Measurements from ENCODE around the gene NCKAP1.
"Not testable (repeated sequence)": the region's sequence is repeated elsewhere in the genome, so short reads cannot be mapped to it uniquely, and the experiment has no call there.

The NCKAP1 gene

GRCh38 chr2:183021613-183022012 lies 16.6 kb downstream of the NCKAP1 start:
- H3K9ac ChIP-seq (ENCODE audit: low read depth, low read length): no peak overlapping the region
- H3K9me3 ChIP-seq (ENCODE audit: control insufficient read depth, insufficient read depth, low read length): no peaks in the 10 kb centered on the region
- no peak overlapping the region for H3K4me3 ChIP-seq (ENCODE audit: low read depth, low read length)
- peaks cover 2% of the 10 kb centered on the region for H3K4me1 ChIP-seq (ENCODE audit: control insufficient read depth, insufficient read depth, low read length)
- no peaks in the 10 kb centered on the region for H3K27me3 ChIP-seq (ENCODE audit: control insufficient read depth, insufficient read depth, low read length)
- no peaks in the 10 kb centered on the region for H3K36me3 ChIP-seq (ENCODE audit: control insufficient read depth, insufficient read depth, low read length)

- Histone ChIP-seq H3K4me3 (ENCODE audit: low read depth, low read length) (no peak overlapping the region), H3K4me1 (ENCODE audit: control insufficient read depth, insufficient read depth, low read length) (peaks cover 2% of the 10 kb centered on the region), H3K36me3 (ENCODE audit: control insufficient read depth, insufficient read depth, low read length) (no peaks in the 10 kb centered on the region), H3K9ac (ENCODE audit: low read depth, low read length) (no peak overlapping the region), H3K27me3 (ENCODE audit: control insufficient read depth, insufficient read depth, low read length) (no peaks in the 10 kb centered on the region), H3K9me3 (ENCODE audit: control insufficient read depth, insufficient read depth, low read length) (no peaks in the 10 kb centered on the region)
Measured at GRCh38 chr2:183019718-183020442, 18.4 kb downstream of the NCKAP1 start.

- not testable (repeated sequence) for H3K9me3 ChIP-seq (ENCODE audit: control insufficient read depth, insufficient read depth, low read length); H3K27me3 ChIP-seq (ENCODE audit: control insufficient read depth, insufficient read depth, low read length); H3K4me1 ChIP-seq (ENCODE audit: control insufficient read depth, insufficient read depth, low read length)
Measured at GRCh38 chr2:183017845-183018244, 20.4 kb downstream of the NCKAP1 start.

GRCh38 chr2:183014005-183014404 lies 24.3 kb downstream of the NCKAP1 start:
- Histone ChIP-seq H3K4me1 (ENCODE audit: control insufficient read depth, insufficient read depth, low read length) (peaks cover 15% of the 10 kb centered on the region), H3K9me3 (ENCODE audit: control insufficient read depth, insufficient read depth, low read length) (no peaks in the 10 kb centered on the region), H3K9ac (ENCODE audit: low read depth, low read length) (no peak overlapping the region), H3K4me3 (ENCODE audit: low read depth, low read length) (no peak overlapping the region), H3K27me3 (ENCODE audit: control insufficient read depth, insufficient read depth, low read length) (no peaks in the 10 kb centered on the region), H3K36me3 (ENCODE audit: control insufficient read depth, insufficient read depth, low read length) (no peaks in the 10 kb centered on the region)

More at GRCh38 chr2:183017845-183018244, 20.4 kb downstream of the NCKAP1 start:
- H3K4me3 ChIP-seq (ENCODE audit: low read depth, low read length); H3K9ac ChIP-seq (ENCODE audit: low read depth, low read length); H3K36me3 ChIP-seq (ENCODE audit: control insufficient read depth, insufficient read depth, low read length): not testable (repeated sequence)

- Histone ChIP-seq H3K9ac (ENCODE audit: low read depth, low read length) (no peak overlapping the region), H3K36me3 (ENCODE audit: control insufficient read depth, insufficient read depth, low read length) (no peaks in the 10 kb centered on the region), H3K27me3 (ENCODE audit: control insufficient read depth, insufficient read depth, low read length) (no peaks in the 10 kb centered on the region), H3K9me3 (ENCODE audit: control insufficient read depth, insufficient read depth, low read length) (no peaks in the 10 kb centered on the region), H3K4me3 (ENCODE audit: low read depth, low read length) (no peak overlapping the region), H3K4me1 (ENCODE audit: control insufficient read depth, insufficient read depth, low read length) (peaks cover 14% of the 10 kb centered on the region)
Measured at GRCh38 chr2:183011743-183012142, 26.5 kb downstream of the NCKAP1 start.

GRCh38 chr2:183010112-183010511 lies 28.1 kb downstream of the NCKAP1 start:
- Histone ChIP-seq H3K4me1 (ENCODE audit: control insufficient read depth, insufficient read depth, low read length) (peaks cover 13% of the 10 kb centered on the region), H3K27me3 (ENCODE audit: control insufficient read depth, insufficient read depth, low read length) (no peaks in the 10 kb centered on the region), H3K9me3 (ENCODE audit: control insufficient read depth, insufficient read depth, low read length) (no peaks in the 10 kb centered on the region), H3K4me3 (ENCODE audit: low read depth, low read length) (no peak overlapping the region), H3K36me3 (ENCODE audit: control insufficient read depth, insufficient read depth, low read length) (no peaks in the 10 kb centered on the region), H3K9ac (ENCODE audit: low read depth, low read length) (no peak overlapping the region)

GRCh38 chr2:183009249-183009899 lies 28.9 kb downstream of the NCKAP1 start:
- Histone ChIP-seq H3K9me3 (ENCODE audit: control insufficient read depth, insufficient read depth, low read length) (no peaks in the 10 kb centered on the region), H3K9ac (ENCODE audit: low read depth, low read length) (no peak overlapping the region), H3K4me3 (ENCODE audit: low read depth, low read length) (no peak overlapping the region), H3K27me3 (ENCODE audit: control insufficient read depth, insufficient read depth, low read length) (no peaks in the 10 kb centered on the region), H3K4me1 (ENCODE audit: control insufficient read depth, insufficient read depth, low read length) (peaks cover 9% of the 10 kb centered on the region), H3K36me3 (ENCODE audit: control insufficient read depth, insufficient read depth, low read length) (no peaks in the 10 kb centered on the region)

- no peaks in the 10 kb centered on the region for H3K9me3 ChIP-seq (ENCODE audit: control insufficient read depth, insufficient read depth, low read length)
- no peak overlapping the region for H3K9ac ChIP-seq (ENCODE audit: low read depth, low read length)
- H3K36me3 ChIP-seq (ENCODE audit: control insufficient read depth, insufficient read depth, low read length): no peaks in the 10 kb centered on the region
- H3K4me1 ChIP-seq (ENCODE audit: control insufficient read depth, insufficient read depth, low read length): peaks cover 8% of the 10 kb centered on the region
- H3K4me3 ChIP-seq (ENCODE audit: low read depth, low read length): no peak overlapping the region
- H3K27me3 ChIP-seq (ENCODE audit: control insufficient read depth, insufficient read depth, low read length): no peaks in the 10 kb centered on the region
Measured at GRCh38 chr2:183001948-183002347, 36.3 kb downstream of the NCKAP1 start.

- Histone ChIP-seq H3K4me3 (ENCODE audit: low read depth, low read length) (no peak overlapping the region), H3K9ac (ENCODE audit: low read depth, low read length) (no peak overlapping the region), H3K36me3 (ENCODE audit: control insufficient read depth, insufficient read depth, low read length) (no peaks in the 10 kb centered on the region), H3K27me3 (ENCODE audit: control insufficient read depth, insufficient read depth, low read length) (no peaks in the 10 kb centered on the region), H3K9me3 (ENCODE audit: control insufficient read depth, insufficient read depth, low read length) (no peaks in the 10 kb centered on the region), H3K4me1 (ENCODE audit: control insufficient read depth, insufficient read depth, low read length) (peaks cover 8% of the 10 kb centered on the region)
Measured at GRCh38 chr2:183000846-183001245, 37.4 kb downstream of the NCKAP1 start.

- Histone ChIP-seq H3K9ac (ENCODE audit: low read depth, low read length) (no peak overlapping the region), H3K36me3 (ENCODE audit: control insufficient read depth, insufficient read depth, low read length) (no peaks in the 10 kb centered on the region), H3K9me3 (ENCODE audit: control insufficient read depth, insufficient read depth, low read length) (no peaks in the 10 kb centered on the region), H3K4me3 (ENCODE audit: low read depth, low read length) (no peak overlapping the region), H3K27me3 (ENCODE audit: control insufficient read depth, insufficient read depth, low read length) (no peaks in the 10 kb centered on the region), H3K4me1 (ENCODE audit: control insufficient read depth, insufficient read depth, low read length) (peaks cover 8% of the 10 kb centered on the region)
Measured at GRCh38 chr2:182999348-183000028, 38.8 kb downstream of the NCKAP1 start.

- Histone ChIP-seq H3K27me3 (ENCODE audit: control insufficient read depth, insufficient read depth, low read length) (no peaks in the 10 kb centered on the region), H3K9me3 (ENCODE audit: control insufficient read depth, insufficient read depth, low read length) (no peaks in the 10 kb centered on the region), H3K4me1 (ENCODE audit: control insufficient read depth, insufficient read depth, low read length) (no peaks in the 10 kb centered on the region), H3K4me3 (ENCODE audit: low read depth, low read length) (no peak overlapping the region), H3K9ac (ENCODE audit: low read depth, low read length) (no peak overlapping the region), H3K36me3 (ENCODE audit: control insufficient read depth, insufficient read depth, low read length) (no peaks in the 10 kb centered on the region)
Measured at GRCh38 chr2:182994228-182994912, 43.9 kb downstream of the NCKAP1 start.

All from iPS-15b (cell line).